GM12874 (cell line): ENCODE results near the gene SLC6A8.

ENCODE experiments used
- CTCF ChIP-seq: IDR thresholded peaks from 2 replicates; pipeline ENCODE4 v1.5.1; 2011; ENCODE audit warnings: low read depth, mild to moderate bottlenecking, control low read depth, low read length, moderate library complexity; ENCODE audit not compliant: insufficient read depth

SLC6A8 gene

GRCh38 chrX:153707406-153707805 is 19.7 kb downstream of the SLC6A8 start:
- no peak for TF ChIP-seq CTCF

DNA sequence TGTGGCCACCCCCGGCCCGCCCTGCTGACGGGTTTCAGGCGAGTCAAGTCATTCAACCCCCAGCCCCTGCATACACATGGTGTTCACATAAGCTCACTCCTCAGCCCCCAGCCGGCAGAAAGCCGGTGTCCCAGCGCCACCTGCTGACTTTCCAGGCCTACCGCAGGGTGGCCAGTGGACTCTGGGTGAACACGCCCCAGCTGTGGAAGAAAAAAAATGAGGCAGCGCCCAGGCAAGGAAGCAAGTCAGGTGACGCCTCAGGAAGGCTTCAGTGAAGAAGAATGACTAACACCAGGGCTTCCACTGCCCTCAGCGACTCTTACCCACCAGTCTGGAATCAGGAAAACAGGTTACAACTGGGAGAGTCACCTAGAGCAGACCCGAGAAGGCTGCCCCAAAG is 20.7 kb downstream of the SLC6A8 start:
- TF ChIP-seq CTCF = peak; percentile 34; the same call in 1 of the 2 replicates

GRCh38 chrX:153709726-153710674 is 22.3 kb downstream of the SLC6A8 start:
- no peak for TF ChIP-seq CTCF

DNA sequence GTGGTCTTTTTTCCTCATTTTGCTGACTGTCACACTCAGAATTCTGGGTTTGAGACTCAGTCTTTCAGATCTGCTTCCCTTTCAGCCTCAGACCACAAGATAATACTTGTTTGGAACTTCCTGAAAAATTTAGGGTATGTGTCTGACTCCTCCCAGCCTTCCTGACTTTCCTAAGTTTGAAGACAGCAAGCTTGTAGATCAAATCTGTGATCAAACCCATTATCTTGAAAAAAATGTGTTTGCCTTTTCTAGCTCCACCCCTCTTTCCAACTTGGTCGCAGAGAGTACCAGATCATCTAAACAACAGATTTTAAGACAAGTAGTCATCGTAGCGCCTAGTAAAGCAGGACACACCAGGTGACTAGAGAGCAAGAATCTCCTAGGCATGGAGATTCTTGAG is 26.5 kb downstream of the SLC6A8 start:
- no peak for TF ChIP-seq CTCF

DNA sequence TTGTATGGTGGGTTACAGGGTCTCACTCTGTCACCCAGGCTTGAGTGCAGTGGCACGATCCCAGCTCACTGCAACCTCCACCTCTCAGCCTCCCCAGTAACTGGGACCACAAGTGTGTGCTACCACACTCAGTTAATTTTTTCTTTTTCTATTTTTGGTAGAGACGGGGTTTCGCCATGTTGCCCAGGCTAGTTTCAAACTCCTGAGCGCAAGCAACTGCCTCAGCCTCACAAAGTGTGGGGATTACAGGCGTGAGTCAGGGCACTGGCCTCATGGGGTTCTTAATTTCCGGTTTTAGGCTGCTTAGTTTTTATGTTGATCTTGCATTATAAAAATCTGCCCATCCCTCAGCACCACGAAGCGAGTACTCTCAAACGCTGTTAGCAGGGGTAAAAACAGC is 29.7 kb downstream of the SLC6A8 start:
- no peak for TF ChIP-seq CTCF

GRCh38 chrX:153719238-153719637 is 31.5 kb downstream of the SLC6A8 start:
- no peak for TF ChIP-seq CTCF

DNA sequence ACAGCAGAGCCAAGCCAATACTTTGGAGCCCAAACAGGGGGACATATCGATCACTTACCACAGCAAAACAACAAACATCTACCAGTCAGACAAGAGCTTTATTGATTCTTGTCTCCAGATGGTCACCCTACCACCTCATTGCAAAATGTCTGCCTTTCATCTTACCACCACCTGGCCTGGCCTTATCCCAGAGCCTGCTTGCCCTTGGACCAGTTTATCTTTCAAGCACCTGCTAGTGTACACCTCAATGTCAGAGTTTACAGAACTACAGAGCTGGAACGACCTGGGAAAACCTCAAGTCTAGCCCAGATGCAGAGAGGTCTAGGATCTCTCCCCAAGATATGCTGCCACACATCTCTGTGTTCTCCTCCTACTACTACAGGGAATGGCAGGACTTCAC is 32.0 kb downstream of the SLC6A8 start:
- TF ChIP-seq CTCF = no peak
